C4-2B (cell line): Measurements from ENCODE around the gene NUP210.

ENCODE experiments used
- H3K27ac ChIP-seq: fragments of 450-650 bp; 2 replicates; pipeline ENCODE4 v1.5.1; 2017
- CTCF ChIP-seq: fragments of 450-650 bp; conservative IDR thresholded peaks from 2 replicates; pipeline ENCODE4 v1.5.1; 2017; ENCODE audit warnings: mild to moderate bottlenecking
- ZFX ChIP-seq: fragments of 450-650 bp; IDR thresholded peaks from 2 replicates; pipeline ENCODE4 v1.6.1; 2017

The NUP210 gene

GRCh38 chr3:13359916-13360315, 60.2 kb downstream of the NUP210 start:
- no peak for TF ChIP-seq CTCF
- TF ChIP-seq ZFX = no peak
- no peak overlapping the region for H3K27ac ChIP-seq

- no peak overlapping the region for H3K27ac ChIP-seq
- no peak for TF ChIP-seq ZFX
- no peak for TF ChIP-seq CTCF
These were observed 61.5 kb downstream of the NUP210 start for GRCh38 chr3:13358643-13359042.

GRCh38 chr3:13358051-13358450, 62.1 kb downstream of the NUP210 start:
- no peak overlapping the region for H3K27ac ChIP-seq
- TF ChIP-seq ZFX = no peak
- no peak for TF ChIP-seq CTCF

- no peak for TF ChIP-seq CTCF
- no peak for TF ChIP-seq ZFX
- H3K27ac ChIP-seq = no peak overlapping the region
These were observed 63.0 kb downstream of the NUP210 start for GRCh38 chr3:13357074-13357473.

GRCh38 chr3:13353936-13354542, 66.1 kb downstream of the NUP210 start:
- TF ChIP-seq CTCF (no peak), ZFX (no peak)
- H3K27ac ChIP-seq = no peak overlapping the region

- TF ChIP-seq CTCF = no peak
- no peak for TF ChIP-seq ZFX
- H3K27ac ChIP-seq = no peak overlapping the region
These were observed 66.6 kb downstream of the NUP210 start for GRCh38 chr3:13353506-13353905.

- H3K27ac ChIP-seq = no peak overlapping the region
- TF ChIP-seq CTCF (no peak), ZFX (no peak)
These were observed 67.4 kb downstream of the NUP210 start for GRCh38 chr3:13352621-13353131.
